ENCODE data around the gene LUZP1.

Gene LUZP1

GRCh38 chr1:23114424-23115079, 54.1 kb downstream of the LUZP1 start:
- peak overlapping the region; percentile 81 for H3K27ac ChIP-seq
- no peak for TF ChIP-seq CTCF (conservative IDR thresholded peaks at IDR 0.05)

GRCh38 chr1:23111600-23112535, 56.8 kb downstream of the LUZP1 start:
- H3K27ac ChIP-seq: no peak overlapping the region
- TF ChIP-seq CTCF (conservative IDR thresholded peaks at IDR 0.05): no peak

DNA sequence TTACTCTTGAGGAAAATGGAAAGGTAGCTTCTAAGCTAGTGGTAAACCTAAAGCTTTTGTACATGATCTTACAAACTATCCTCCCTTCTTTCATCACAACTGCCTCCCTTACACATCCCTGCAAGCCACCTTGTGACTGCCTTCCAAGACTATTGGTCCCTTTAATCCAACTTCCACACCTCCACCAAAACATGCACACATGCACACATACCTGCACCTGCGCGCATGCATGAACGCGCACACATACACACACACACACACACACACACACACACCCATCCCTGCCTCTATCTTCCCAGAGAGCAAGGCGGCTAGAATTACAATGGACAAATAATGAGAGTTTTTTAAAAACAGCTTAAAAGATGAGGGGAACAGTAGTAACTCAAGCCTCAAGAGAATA, 58.3 kb downstream of the LUZP1 start:
- TF ChIP-seq CTCF (conservative IDR thresholded peaks at IDR 0.05): no peak
- no peak overlapping the region for H3K27ac ChIP-seq

DNA sequence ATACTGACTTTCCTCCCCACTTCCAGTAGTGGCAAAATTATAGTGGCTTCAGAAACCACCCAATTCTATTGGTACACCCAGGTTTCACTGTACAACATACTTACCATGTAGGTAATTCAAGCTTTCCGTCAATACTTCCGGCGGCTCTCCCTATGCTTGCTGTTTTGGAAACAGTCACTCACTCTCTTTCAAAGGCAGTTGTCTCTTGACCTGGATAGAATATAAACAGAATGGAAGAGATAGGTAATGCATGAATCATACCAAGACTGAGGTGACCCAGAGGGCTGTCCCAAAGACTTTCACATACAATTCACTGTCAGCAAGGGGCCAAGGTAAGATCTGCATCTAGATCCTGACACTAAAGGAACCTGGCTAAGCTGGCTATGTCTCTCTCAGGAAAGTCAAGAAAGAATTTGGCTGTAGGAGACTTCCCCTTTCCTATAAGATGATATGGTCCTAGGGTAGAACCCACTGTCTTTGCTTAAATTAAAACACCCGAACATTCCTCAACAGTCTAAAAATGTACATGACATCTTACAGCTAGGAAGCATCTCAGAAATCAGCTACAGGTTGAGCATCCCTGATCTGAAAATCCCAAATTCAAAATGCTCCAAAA, 59.6 kb downstream of the LUZP1 start:
- no peak for TF ChIP-seq CTCF (conservative IDR thresholded peaks at IDR 0.05)
- H3K27ac ChIP-seq: no peak overlapping the region

DNA sequence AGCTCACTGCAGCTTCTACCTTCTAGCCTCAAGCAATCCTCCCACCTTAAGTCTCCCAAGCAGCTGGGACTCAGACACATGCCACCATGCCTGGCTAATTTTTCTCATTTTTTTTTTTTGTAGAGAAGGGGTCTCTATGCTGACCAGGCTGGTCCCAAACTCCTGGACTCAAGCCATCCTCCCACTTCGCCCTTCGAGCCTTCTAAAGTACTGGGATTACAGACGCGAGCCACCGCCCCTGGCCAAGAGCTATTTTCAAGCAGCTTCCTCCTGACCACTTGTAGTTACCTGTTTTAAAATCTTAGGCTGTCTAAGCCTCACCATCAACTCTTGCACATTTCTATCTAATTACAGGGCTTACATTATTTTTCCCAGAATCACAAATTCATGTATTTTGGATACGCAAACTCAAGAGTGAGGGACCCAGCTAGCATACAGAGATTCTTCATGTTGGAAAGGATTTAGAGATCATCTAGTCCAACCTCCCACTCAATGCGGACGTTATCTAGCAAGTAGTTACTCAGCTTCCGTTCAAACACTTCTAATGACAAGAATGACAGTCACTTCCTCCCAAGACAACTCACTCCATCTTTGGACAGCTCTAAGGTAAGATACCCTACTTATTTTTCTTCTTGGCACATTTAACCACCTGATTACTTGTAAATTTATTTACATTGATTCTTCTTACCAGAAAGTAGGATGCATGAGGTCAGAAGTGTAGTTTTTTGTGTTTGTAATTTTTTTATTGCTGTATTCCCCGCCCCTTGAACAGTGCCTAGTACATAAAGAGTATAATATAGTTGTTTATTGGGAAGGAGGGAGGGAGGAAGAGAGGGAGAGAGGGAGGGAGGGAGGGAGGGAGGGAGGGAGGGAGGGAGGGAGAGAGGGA, 65.4 kb downstream of the LUZP1 start:
- peak overlapping the region; percentile 56 for H3K27ac ChIP-seq
- TF ChIP-seq CTCF (conservative IDR thresholded peaks at IDR 0.05): no peak

DNA sequence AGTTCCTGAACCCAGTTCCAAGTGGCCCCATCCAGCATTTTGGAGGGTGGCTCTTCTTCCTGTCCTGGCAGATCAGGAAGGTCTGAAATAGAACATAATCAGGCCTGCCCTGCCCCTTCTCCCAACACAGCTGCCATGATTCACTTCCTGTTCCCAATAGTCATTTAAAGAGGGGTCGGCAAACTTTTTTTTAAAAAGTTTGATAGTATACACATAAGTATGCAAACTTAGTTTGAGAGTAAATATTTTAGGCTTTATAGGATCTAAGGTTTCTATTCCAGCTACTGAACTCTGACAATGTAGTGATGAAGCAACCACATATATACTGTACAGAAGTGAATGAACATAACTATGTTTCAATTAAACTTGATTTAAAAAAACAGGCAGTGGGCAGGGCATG, 66.4 kb downstream of the LUZP1 start:
- H3K27ac ChIP-seq: peak overlapping the region; percentile 56; the same call in 1 of the 2 replicates
- no peak for TF ChIP-seq CTCF (conservative IDR thresholded peaks at IDR 0.05)

Data from VCaP (cell line).